Cardiac muscle cell (in vitro differentiated cells and primary cell): ENCODE measurements around the gene ATP13A2. TPM values are rescaled to one million over a fixed set of nuclear protein-coding genes. Genes with fewer than 3 reads are reported as not detected.

Experiments
- DNase-seq, 2 donors: peaks; one replicate each; pipeline versions ENCODE4 v3.0.0 to v3.0.0-alpha.2; 2010 to 2017; ENCODE audit warnings: low read depth in 1 of 2, low spot score in 1 of 2
- H3K27ac ChIP-seq: fragments of 200-600 bp; sonication (generic); 2 replicates; pipeline ENCODE4 v1.5.1; 2016
- H3K27me3 ChIP-seq: fragments of 200-600 bp; sonication (generic); 2 replicates; pipeline ENCODE4 v1.6.0; 2016; ENCODE audit warnings: control low read depth
- H3K36me3 ChIP-seq: fragments of 200-600 bp; sonication (generic); 2 replicates; pipeline ENCODE4 v1.5.1; 2016; ENCODE audit warnings: control low read depth
- H3K4me1 ChIP-seq: fragments of 200-600 bp; sonication (generic); 2 replicates; pipeline ENCODE4 v1.8.1; 2017; ENCODE audit warnings: low read depth, mild to moderate bottlenecking, mixed run types
- H3K4me3 ChIP-seq: fragments of 200-600 bp; sonication (generic); 2 replicates; pipeline ENCODE4 v1.5.1; 2016; ENCODE audit warnings: mild to moderate bottlenecking
- H3K9me3 ChIP-seq: fragments of 200-600 bp; sonication (generic); 2 replicates; pipeline ENCODE4 v1.5.1; 2017; ENCODE audit warnings: low read depth, mild to moderate bottlenecking, control low read depth
- CTCF ChIP-seq: IDR thresholded peaks from 2 replicates; pipeline ENCODE4 v1.5.1; 2012; ENCODE audit warnings: low read depth, mild to moderate bottlenecking, low read length
- polyA plus RNA-seq: library from polyadenylated mRNA; unstranded; fragments of >200 nt; fragmentation: Nextera tagmentation; extraction: Ambion mirVana; gene quantifications from 2 replicates; pipeline ENCODE4 v1.2.1, GENCODE V29; 2016
- total RNA-seq: library from RNA; depleted of rRNA; stranded (reverse); fragments of >200 nt; gene quantifications from 2 replicates; pipeline ENCODE4 v1.2.3, GENCODE V29; 2016

The ATP13A2 gene
- total and polyA plus RNA-seq, 2 experiments from 2014 or later = 44.7 to 76.8 TPM

DNA sequence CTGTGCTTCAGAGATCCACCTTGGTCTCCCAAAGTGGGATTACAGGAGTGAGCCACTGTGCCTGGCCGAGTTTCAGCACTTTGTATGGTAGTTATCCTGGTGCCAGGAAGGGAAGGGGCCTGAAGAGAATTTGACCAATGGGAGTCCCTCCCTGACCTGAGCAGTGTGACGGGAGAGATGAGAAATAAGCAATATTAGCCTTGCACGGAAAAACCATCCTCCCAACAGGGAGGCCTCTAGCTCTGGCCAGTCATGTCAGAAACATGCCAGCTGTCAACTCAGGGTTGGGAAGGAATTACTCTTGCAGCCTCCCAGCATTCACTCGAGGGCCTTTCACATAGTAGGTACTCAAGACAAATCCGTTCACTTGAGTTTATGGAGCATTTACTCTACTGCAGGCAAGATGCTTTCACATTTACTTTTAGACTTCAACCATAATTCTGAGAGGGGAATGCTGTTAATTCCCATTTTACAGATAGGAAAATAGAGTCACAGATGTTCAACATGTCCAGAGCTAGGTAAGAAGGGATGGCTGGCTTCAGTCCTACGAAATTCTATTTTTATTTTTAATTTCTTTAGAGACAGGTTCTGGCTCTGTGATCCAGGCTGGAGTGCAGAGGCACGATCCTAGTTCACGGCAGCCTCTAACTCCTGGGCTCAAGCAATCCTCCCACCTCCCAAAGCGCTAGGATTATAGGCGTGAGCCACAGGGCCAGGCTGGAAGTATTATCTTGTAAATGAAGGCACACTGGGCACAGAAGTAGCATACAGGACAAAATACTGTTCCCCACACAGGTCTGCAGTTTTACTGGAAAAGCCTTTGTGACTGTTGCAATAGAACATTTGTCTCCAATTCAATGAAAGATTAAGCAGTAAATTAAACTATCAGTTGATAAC, 3.2 kb upstream of the ATP13A2 start:
- Histone ChIP-seq H3K27me3 (no peaks in the 10 kb centered on the region), H3K36me3 (peaks cover 11% of the 10 kb centered on the region), H3K9me3 (no peaks in the 10 kb centered on the region), H3K4me3 (no peak overlapping the region), H3K4me1 (no peaks in the 10 kb centered on the region), H3K27ac (no peak overlapping the region)
- no peak for TF ChIP-seq CTCF
- no peak for DNase-seq

DNA sequence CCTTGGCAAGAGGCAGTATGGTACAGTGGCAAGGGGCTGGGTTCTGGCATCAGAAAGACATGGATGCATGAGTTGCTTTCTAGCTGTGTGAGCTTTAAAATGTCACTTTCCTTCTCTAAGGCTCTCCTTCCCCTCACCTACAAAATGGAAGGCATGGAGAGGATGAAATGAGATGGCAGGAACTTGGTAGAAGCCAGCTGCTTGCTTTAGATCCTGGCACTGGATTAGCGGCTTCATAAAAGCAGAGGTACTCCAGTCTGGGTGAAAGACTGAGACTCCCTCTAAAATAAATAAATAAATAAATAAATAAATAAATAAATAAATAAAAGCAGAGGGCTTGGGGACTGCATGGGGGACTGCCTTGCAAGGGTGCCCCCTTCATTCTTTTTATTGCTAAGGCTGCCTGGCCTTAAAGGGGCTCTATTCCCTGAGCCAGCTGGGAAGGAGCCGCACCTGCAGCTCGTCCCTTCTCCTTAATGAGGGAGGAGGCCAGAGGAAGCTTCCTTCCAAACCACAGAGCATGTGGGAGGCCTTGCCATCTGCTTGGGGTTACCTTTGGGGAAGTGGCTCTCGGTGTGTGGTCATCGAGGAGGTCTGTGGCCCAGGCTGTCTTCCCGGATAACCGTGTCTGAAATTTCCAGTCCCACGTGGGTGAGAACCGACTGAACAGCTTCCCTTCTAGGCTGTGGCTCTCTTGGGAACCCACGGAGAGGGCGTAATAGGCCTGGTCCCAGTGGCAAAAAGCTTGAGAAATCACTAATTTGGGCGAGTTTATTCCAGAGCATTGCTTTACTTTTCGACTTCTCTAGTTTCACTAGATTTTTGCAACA, 2.0 kb upstream of the ATP13A2 start:
- no peak for DNase-seq
- TF ChIP-seq CTCF = no peak
- no peaks in the 10 kb centered on the region for H3K27me3 ChIP-seq
- no peaks in the 10 kb centered on the region for H3K9me3 ChIP-seq
- H3K36me3 ChIP-seq = peaks cover 4% of the 10 kb centered on the region
- H3K27ac ChIP-seq = no peak overlapping the region
- no peak overlapping the region for H3K4me3 ChIP-seq
- H3K4me1 ChIP-seq = no peaks in the 10 kb centered on the region

- peak in 1 of 2 donors; percentile 50 for DNase-seq
Measured at GRCh38 chr1:17012775-17013490, 1.2 kb upstream of the ATP13A2 start.

DNA sequence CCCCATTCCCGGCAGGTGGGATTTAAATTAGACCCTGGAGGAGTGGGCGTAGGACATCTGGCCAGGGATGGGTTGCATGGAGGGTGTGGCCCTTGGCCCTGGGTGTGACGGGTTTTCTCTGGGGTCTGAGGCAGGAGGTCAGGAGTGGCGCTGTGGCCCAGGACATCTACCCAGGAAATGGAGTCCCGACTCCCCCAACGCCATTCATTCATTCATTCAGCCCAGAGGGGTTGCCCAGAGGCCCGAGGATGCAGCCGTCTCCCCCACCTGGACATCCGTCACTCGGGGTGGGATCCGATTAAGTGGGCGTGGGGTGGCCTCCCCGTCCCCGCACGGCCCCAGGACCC, 663 bp downstream of the ATP13A2 start:
- no peak for DNase-seq
- TF ChIP-seq CTCF = no peak
- Histone ChIP-seq H3K36me3 (no peaks in the 10 kb centered on the region), H3K9me3 (no peaks in the 10 kb centered on the region), H3K4me1 (no peaks in the 10 kb centered on the region), H3K27ac (no peak overlapping the region), H3K27me3 (no peaks in the 10 kb centered on the region), H3K4me3 (peak overlapping the region; percentile 90)

More at GRCh38 chr1:17012775-17013490, 1.2 kb upstream of the ATP13A2 start:
- TF ChIP-seq CTCF = no peak
- Histone ChIP-seq H3K4me1 (no peaks in the 10 kb centered on the region), H3K4me3 (no peak overlapping the region), H3K27ac (no peak overlapping the region), H3K36me3 (no peaks in the 10 kb centered on the region), H3K27me3 (no peaks in the 10 kb centered on the region), H3K9me3 (no peaks in the 10 kb centered on the region)

DNA sequence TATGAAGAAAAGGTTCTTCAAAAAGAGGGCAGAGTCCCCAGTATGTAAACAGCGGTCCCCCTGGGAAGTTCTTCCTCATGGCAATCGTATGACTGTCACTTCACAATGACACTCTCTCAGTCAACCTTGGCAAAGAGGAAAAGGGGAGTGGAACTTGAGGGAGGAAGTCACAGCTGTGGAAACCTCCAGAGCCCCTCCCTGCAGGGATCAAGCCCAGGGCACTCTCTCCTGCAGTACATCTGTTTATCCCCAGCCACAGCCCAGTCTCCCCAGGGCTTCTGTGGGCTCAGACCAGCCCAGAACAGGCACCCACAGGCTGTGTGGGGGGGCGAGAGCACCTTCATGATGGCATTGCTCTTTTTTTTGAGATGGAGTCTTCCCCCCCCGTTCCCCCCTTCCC, 2.0 kb downstream of the ATP13A2 start:
- Histone ChIP-seq H3K4me3 (no peak overlapping the region), H3K27me3 (no peaks in the 10 kb centered on the region), H3K27ac (no peak overlapping the region), H3K4me1 (no peaks in the 10 kb centered on the region), H3K36me3 (no peaks in the 10 kb centered on the region), H3K9me3 (no peaks in the 10 kb centered on the region)
- no peak for TF ChIP-seq CTCF
- no peak for DNase-seq
